Esophagus squamous epithelium (tissue), 5 donors: ENCODE data around the gene CTXN1. TPM values are rescaled to one million over a fixed set of nuclear protein-coding genes. Genes with fewer than 3 reads are reported as not detected.

ENCODE experiments used
- DNase-seq: peaks from one replicate; lab custom pipeline; 2025; lab: John Stamatoyannopoulos, UW
- H3K27ac ChIP-seq, 4 donors: fragments of 200-600 bp; sonication (generic); one replicate each; pipeline ENCODE4 v1.5.1; 2016 to 2019; ENCODE audit warnings: mild to moderate bottlenecking in 1 of 4
- H3K27me3 ChIP-seq, 4 donors: fragments of 200-600 bp; sonication (generic); 1 replicate in 3 of 4; 2 replicates in 1 of 4; pipeline versions ENCODE4 v1.5.1 to v1.6.0; 2017 to 2021; ENCODE audit warnings: antibody characterized with exemption in 1 of 4
- H3K36me3 ChIP-seq, 3 donors: fragments of 200-600 bp; sonication (generic); one replicate each; pipeline ENCODE4 v1.5.1; 2016 to 2019
- H3K4me1 ChIP-seq, 3 donors: fragments of 200-600 bp; sonication (generic); one replicate each; pipeline ENCODE4 v1.5.1; 2017 to 2019
- H3K4me3 ChIP-seq, 4 donors: fragments of 200-600 bp; sonication (generic); 1 replicate in 3 of 4; 2 replicates in 1 of 4; pipeline ENCODE4 v1.5.1; 2016 to 2019; ENCODE audit warnings: mild to moderate bottlenecking in 2 of 4, moderate library complexity in 1 of 4
- H3K9me3 ChIP-seq, 3 donors: fragments of 200-600 bp; sonication (generic); one replicate each; pipeline ENCODE4 v1.5.1; 2016 to 2019
- POLR2A ChIP-seq, 4 donors: fragments of 450-650 bp; IDR thresholded peaks; one replicate each; pipeline ENCODE4 v1.6.1; 2017; ENCODE audit warnings: antibody characterized with exemption in 4 of 4, mild to moderate bottlenecking in 4 of 4, moderate library complexity in 3 of 4
- WGBS, 2 donors: methylation state at CpG; one replicate each; pipeline ENCODE4 v1.1.5; 2018; 5-methylcytosine and 5-hydroxymethylcytosine counted together
- intact Hi-C: fragments of 100-400 bp; cut with DNase I; formaldehyde crosslinking; loops from one replicate; pipeline ENCODE4 v1.15.0; 2022
- total RNA-seq, 4 donors: library from RNA; depleted of rRNA; stranded (reverse); fragments of >200 nt; gene quantifications; one replicate each; pipeline ENCODE4 v1.1.0, GENCODE V29; 2016
- TF ChIP-seq, protein P1 (sequence below), 6 experiments: fragments of 450-650 bp in 4 of 6; fragments of 200-600 bp in 2 of 6; sonication (generic) in 2 of 6; IDR thresholded peaks; one replicate each; pipeline ENCODE4 v1.5.1; 2016 to 2019; ENCODE audit warnings: antibody characterized with exemption in 6 of 6, mild to moderate bottlenecking in 4 of 6, moderate library complexity in 4 of 6
- donor health status: DM: yes; HTN: yes; CAD: no.

CTXN1 gene
- 1 to 10 TPM in 1 of 4 donors, under 1 TPM in 2, not detected in 1; 0.35 to 2.7 (median 0.75) TPM for total RNA-seq

DNA sequence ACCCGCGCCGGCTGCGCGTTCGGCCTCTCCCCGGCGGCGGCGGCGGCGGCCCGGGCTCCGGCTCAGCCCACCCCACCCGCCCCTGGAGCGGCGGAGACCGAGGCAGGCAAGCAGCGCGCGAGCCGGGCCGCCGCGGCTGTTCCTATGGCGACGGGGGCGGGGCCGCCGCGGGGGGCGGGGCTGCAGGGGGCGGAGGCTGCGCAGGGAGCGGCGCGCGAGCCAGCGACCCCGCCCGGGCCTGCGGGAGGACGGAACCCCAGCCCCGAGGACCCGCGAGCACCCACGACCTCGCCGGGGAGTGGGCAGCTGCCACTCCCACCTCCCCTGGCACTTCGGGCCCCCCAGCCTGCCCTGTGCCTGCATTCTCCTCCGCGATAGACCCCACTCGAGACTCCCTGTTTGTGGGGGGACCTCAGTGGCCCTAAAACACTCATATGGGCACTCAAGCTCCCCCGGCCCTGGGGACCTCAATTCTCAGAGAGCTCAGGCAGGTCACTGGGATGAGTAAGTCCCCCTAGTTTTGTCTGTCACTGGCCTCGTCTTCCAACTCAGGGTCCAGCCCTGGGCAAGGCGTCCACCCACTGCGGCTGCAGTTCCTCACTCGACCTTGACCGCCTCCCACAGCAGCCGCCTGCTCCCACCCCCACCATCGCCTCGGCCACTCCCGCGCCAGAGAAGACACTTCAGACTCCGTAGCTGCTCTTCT, at the start of gene CTXN1:
TSS of gene CTXN1 (minus strand) at position 115 of the 706 bp plus-strand sequence. CDS start 597 bp downstream, outside the sequence.
- Histone ChIP-seq H3K27ac (peak within 1 kb of the TSS; percentile 44 to 91 (median 84)), H3K4me1 (peaks cover 45 to 97% (median 57%) of the 10 kb centered on the region in 3 donors), H3K36me3 (peaks cover under 1 to 45% (median 11%) of the 10 kb centered on the region in 3 donors), H3K4me3 (peak within 1 kb of the TSS; percentile 31 to 71 (median 50)), H3K27me3 (peaks cover 0 to 19% (median 0%) of the 10 kb centered on the region in 4 donors), H3K9me3 (no peaks in the 10 kb centered on the region)
- intact Hi-C loops = no loop called here
- DNase-seq = no peak
- 44 to 53% methylated on average over 7 to 12 of the region's 65 CpGs for WGBS, 2 donors
- no peak for TF ChIP-seq POLR2A (IDR thresholded peaks at IDR 0.05)
- TF ChIP-seq, protein P1, sequence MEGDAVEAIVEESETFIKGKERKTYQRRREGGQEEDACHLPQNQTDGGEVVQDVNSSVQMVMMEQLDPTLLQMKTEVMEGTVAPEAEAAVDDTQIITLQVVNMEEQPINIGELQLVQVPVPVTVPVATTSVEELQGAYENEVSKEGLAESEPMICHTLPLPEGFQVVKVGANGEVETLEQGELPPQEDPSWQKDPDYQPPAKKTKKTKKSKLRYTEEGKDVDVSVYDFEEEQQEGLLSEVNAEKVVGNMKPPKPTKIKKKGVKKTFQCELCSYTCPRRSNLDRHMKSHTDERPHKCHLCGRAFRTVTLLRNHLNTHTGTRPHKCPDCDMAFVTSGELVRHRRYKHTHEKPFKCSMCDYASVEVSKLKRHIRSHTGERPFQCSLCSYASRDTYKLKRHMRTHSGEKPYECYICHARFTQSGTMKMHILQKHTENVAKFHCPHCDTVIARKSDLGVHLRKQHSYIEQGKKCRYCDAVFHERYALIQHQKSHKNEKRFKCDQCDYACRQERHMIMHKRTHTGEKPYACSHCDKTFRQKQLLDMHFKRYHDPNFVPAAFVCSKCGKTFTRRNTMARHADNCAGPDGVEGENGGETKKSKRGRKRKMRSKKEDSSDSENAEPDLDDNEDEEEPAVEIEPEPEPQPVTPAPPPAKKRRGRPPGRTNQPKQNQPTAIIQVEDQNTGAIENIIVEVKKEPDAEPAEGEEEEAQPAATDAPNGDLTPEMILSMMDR (IDR thresholded peaks at IDR 0.05) = peak in 2 of 6 experiments; percentile 10 to 17

DNA sequence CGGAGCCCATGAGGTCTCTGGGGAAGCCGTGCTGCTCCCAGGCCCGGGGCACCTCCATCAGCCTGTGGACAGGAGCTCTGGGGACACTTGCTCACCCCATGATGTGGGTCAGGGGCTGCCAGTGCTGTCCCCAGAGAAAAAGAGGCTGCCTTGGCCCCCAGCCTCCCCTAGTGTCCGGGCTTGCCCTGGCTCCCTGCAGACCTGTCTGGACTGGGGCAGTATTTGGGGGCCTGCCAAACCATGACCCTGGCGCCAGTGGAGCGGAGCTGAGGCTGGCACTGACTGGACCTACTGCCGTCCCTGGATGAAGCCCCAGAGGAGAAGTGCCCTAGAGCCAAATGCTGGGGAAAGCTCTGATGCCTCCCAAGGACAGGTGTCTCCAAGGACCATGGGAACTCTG, 49.1 kb upstream of the CTXN1 start:
- Histone ChIP-seq H3K27me3 (no peaks in the 10 kb centered on the region), H3K9me3 (no peaks in the 10 kb centered on the region), H3K4me3 (no peak overlapping the region), H3K36me3 (peaks cover 25 to 96% (median 33%) of the 10 kb centered on the region in 3 donors), H3K4me1 (peaks cover 4 to 16% (median 4%) of the 10 kb centered on the region in 3 donors), H3K27ac (no peak overlapping the region)
- intact Hi-C loops = no loop called here
- DNase-seq = no peak
- 80% methylated on average over 1 of the region's 7 CpGs; no CpG with 5 or more reads in 1 of the 2 donors for WGBS, 2 donors
- no peak for TF ChIP-seq POLR2A (IDR thresholded peaks at IDR 0.05)
- TF ChIP-seq, protein P1 (IDR thresholded peaks at IDR 0.05) = no peak

DNA sequence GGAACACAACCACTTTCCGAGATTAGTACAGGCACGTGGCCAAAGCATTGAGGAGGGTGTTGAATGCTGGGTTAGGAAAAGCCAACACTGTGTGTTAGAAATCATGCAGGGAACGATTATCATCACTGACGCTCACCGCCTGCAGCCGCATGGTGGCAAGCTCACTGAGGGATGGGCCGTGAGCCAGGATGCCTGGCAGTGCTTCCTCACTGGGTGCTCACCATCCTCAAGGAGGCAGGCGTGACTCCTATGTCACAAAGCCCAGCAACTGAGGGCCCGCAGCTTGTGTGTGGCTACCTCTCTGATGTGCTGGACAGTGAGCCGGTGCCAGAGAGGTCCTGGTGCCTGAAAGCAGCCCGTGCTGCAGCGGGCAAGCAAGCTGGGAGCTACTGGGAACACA, 47.9 kb upstream of the CTXN1 start:
- intact Hi-C loops = no loop called here

DNA sequence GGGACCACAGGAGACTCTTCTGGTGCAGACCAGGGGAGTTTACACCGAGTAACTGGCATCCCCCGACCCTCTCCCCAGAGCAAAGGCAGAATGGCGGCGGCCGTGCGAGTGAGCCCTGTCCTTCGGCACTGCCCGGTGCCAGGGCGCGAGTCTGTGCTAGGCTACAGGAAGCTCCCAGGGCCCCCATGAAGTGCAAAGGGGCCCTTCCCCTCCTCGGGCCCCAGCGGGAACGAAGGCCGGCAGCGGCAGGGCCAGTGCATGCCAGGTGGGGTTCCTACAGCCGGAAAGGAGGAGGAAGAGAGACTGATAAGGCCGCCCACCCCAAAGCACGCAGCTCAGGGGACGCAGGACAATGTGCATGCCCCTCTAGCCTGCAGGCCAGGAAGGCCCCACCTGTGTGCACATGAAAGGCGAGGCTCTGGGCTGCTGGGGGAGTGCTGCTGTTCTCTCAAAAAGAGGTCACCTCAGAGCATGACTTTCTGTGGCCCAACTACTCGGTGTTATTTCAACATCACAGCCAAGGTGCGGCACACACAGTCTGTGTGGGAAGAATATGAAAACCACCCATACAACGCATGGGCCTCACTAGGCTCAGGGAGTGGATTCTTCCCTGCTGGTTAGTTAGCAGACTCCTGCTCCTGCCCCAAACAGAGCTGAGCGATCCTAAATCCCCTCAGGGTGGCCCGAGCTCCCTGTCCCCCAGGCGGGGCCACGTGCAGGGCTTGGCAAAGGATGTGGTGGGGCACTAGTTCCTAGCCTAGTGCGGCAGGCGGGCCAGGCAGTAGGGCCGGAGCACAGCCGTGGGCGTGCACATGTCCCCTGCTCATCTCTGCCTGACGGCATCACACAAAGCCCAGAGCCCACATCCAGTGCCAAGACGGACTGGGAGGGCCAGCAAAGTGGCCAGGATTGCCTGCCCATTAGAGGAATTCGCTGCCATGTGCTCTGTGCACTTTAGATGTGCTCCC, 45.9 kb upstream of the CTXN1 start:
- whole genome bisulfite sequencing, 2 donors = 85 to 87% methylated on average over 11 to 17 of the region's 35 CpGs
- no peak overlapping the region for H3K27ac ChIP-seq

More for the DNA sequence above, 47.9 kb upstream of the CTXN1 start:
- 60 to 79% methylated on average over 1 to 5 of the region's 12 CpGs for WGBS, 2 donors
- H3K9me3 ChIP-seq = no peaks in the 10 kb centered on the region
- no peak for DNase-seq
- H3K4me3 ChIP-seq = no peak overlapping the region
- peaks cover 19 to 96% (median 31%) of the 10 kb centered on the region in 3 donors for H3K36me3 ChIP-seq
- H3K4me1 ChIP-seq = peaks cover 4 to 12% (median 4%) of the 10 kb centered on the region in 3 donors
- H3K27ac ChIP-seq = no peak overlapping the region
- H3K27me3 ChIP-seq = no peaks in the 10 kb centered on the region
- TF ChIP-seq, protein P1 (IDR thresholded peaks at IDR 0.05) = no peak
- TF ChIP-seq POLR2A (IDR thresholded peaks at IDR 0.05) = no peak

More for the DNA sequence above, 45.9 kb upstream of the CTXN1 start:
- peaks cover 25 to 96% (median 36%) of the 10 kb centered on the region in 3 donors for H3K36me3 ChIP-seq
- no peaks in the 10 kb centered on the region for H3K9me3 ChIP-seq
- H3K27me3 ChIP-seq = no peaks in the 10 kb centered on the region
- TF ChIP-seq, protein P1 (IDR thresholded peaks at IDR 0.05) = no peak
- no peak for TF ChIP-seq POLR2A (IDR thresholded peaks at IDR 0.05)
- DNase-seq = no peak
- H3K4me1 ChIP-seq = no peaks in the 10 kb centered on the region
- intact Hi-C loops = no loop called here
- H3K4me3 ChIP-seq = no peak overlapping the region
